Esophagus mucosa (tissue), 1 donor: ENCODE measurements around the gene GUCY2C. TPM values are rescaled to one million over a fixed set of nuclear protein-coding genes. Genes with fewer than 3 reads are reported as not detected.

Experiments used
- ATAC-seq: fragments of 200-7000 bp; cut with Tn5 transposase; one replicate; pipeline ENCODE4 v1.9.1; 2020
- total RNA-seq: library from RNA; stranded (reverse); gene quantifications from one replicate; pipeline ENCODE4 v1.2.4, GENCODE V29; 2023
- donor health status: DM: yes; HTN: yes; CAD: no.

GUCY2C gene
- total RNA-seq, 1 donor from 2014 or later = 0.20 TPM

DNA sequence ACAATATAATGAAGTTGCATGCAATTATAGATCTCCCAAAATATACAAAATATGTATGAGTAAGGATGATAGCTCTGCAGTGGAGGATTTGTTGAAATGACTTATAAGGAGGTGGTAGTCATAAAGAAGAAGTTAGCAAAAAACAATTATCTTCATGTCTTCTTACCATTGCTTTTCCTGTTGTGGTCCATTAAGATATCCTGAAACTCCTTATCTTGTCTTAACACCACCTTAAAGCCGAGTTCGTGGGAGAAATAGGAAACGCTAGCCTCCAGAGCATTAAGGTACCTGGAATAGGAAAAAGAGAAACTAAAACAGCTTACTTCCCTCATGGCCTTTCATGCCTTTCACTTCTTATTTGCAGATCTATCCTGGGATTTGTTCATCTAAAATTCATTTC is 15.2 kb downstream of the GUCY2C start:
- ATAC-seq = no peak

DNA sequence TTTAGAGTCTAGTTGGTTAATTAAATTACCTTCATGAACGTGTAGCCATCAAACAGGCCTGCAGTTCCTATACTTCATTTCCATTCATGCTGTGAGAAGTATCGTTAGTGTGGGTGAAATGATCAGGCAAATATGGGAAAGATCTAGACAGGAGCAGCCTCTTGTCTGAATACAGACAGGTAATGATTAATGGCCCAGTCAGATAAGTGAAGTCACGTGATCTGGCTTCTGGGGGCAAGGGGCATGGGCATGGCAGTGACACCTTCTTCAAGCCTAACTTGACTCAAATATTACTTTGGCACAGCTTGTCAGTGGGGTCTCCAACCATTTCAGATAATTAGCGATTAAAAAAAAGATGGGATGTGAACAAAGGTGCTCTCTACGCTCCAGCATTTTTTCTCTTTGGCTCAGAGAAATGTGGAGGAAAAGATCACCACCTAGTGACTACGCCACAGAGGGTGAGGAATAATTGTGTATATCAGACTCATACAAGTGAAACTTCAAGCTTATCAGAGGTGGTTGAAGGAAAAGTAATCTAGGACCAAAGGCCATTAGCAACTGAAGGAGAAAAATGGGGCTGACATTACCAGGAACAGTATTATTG is 17.8 kb downstream of the GUCY2C start:
- no peak for ATAC-seq

DNA sequence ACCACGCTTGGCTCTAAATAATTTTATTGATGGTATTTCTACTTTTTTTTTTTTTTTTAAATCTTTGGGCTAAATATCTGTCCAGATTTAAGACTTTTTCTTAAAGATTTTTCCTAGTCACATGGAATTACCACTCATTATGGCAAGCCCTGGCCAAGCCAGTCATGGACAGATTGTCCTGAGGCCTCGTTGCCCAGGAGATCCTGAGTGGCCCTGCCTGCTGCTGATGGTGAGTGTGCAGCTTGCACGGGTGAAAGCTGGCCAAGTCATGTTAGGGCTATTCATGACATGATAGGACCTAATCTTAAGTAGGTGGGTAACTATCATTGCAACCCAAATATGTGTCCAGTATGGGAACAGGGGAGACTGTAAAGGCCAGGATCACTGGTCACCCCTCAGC is 27.8 kb downstream of the GUCY2C start:
- ATAC-seq = no peak

DNA sequence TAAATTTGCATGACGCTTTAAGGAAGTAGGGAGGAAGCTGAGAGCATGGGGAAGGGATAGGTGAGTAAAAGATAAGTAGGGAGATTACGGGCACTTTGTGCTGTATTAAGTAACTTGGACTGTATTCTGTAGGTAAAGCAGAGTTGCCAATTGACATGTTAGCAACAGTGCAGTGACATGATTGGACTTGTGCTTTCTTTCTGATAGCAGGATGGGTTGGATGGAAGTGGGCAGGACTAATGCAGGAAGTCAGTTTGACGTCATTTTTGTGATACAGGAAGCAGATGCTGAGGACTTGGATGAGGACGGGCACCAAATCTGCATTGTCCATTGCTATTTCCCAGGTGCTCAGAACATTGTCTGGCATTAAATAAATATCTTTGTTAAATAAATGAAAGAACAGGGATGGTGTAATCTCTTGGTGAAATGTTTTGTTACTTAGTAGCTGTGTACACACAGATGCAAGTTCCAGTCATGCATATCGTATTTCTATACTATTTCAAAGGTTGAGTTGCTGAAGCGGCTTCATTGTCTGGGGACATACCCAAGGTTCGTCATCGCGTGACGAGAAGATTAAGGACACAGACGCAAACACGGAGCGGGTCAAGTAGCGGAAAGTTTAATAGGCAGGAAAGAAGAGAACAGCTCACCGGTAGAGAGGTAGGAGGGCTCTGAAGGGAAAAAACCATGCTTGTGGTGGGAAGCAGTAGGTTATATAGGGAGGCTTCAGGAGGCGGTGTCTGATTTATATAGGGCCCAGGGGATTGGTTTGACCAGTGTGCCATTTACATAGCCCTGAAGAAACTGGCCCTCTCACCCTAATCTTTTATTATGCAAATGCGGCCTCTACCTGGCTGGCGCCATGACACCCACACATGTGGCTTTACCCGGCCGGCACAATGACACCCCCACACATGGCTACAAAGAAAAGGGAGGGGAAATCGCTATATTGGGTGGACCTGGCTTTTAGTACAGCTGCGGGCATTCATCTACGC is 30.7 kb downstream of the GUCY2C start:
- ATAC-seq = peak; percentile 80

DNA sequence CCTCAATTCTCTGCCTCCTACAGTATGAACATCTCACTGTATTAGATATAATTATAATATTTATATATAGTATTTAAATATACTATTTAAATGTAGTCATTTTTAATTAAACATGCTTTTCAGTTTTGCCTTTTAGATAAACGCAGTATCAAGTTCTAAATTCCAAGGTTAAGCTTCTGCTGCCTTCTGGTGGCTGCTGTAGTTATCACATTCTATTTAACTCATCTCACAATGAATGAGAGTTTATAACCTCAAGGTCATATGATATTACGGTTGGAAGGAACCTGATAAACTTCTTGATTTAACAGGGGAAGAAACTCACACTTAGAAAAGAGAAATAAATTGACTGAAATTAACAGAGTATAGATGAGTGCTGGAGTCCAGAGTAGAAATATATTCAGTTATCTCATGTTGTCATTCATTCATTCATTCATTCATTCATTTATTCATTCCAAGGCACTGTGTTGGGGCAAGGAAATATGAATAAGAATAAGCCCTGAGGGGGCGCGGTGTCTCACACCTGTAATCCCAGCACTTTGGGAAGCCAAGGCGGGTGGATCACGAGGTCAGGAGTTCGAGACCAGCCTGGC is 31.9 kb downstream of the GUCY2C start:
- peak; percentile 79 for ATAC-seq

DNA sequence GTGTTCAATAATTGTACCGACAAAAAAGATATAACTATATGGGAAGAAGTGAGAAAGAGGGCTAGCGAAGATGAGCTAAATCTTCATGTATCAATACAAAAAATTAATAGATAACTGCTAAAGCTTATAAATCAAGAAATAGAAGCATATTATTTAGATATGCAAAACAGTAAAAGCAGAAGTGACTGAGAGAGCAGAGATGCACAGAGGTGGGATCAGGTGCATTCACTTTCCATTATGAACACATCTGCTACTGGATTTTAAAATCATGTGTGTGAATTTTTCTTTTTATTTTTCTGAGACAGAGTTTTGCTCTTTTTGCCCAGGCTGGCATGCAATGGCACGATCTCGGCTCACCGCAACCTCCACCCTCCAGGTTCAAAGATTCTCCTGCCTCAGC is 33.4 kb downstream of the GUCY2C start:
- no peak for ATAC-seq

DNA sequence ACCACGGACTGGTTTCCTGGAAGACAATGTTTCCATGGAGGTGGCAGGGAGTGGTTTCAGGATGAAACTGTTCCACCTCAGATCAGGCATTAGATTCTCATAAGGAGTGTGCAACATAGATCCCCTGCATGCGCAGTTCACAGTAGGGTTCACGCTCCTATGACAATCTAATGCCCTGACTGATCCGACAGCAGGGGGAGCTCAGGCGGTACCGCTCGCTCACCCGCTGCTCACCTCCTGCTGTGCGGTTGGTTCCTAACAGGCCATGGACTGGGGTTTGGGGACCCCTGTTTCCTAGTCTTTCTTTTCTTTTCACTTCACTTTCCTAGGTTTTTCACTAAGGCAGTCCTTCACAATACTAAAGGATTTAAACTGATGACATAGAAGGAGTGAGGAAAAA is 39.6 kb downstream of the GUCY2C start:
- no peak for ATAC-seq

DNA sequence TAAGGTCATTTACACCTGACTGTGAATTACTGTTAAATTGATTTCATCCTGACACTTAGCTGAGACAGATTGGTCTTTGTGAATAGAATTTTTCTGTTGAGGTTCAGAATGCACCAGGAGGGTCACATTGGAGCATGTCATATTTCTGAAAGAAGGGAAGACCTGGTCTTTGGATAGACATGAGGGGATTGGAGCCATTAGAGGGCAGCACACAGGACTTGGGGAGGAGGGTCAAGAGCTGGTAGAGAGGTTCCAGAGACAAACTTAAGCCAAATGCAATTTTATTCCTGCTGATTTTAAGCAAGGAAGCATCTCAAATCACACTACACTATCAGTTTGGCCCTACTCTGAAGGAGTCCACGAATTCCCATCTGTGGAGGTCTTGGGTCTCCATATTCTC is 41.1 kb downstream of the GUCY2C start:
- no peak for ATAC-seq

DNA sequence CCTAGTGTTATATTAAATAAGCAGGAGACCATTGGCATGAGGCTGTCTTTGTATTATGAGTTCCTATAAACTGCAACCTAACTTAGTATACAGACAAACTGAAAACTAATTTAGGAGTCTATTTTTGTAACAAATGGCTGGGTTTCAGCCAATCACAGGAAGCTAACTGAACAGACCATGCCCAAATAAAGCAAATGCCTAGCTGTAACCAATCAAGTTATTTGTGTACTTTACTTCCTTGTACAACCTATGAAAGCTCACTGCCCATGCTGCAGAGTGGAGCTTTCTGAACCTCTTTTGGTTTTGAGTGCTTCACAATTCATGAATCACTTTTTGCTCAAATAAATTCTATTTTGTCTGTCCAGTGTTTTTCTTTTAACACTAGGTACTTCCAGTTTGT is 41.6 kb downstream of the GUCY2C start:
- ATAC-seq = no peak

DNA sequence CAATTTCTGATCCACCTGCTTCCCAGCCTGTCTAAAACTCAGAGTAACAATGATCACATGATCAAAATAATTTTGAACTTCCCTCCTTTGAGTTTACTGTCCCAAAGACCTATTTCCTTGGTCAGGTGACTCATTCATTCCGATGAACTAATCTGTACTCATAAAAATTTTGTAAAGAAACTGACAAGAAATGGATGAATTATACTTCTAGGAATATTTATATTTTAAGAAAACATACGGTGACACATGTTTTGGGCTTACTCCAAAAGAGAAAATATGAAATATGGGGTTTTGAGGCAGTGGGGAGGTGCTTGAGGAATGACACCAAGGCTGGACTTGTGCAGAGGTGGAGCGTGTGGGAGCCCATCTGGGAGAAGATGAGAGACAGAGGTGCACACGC is 42.0 kb downstream of the GUCY2C start:
- no peak for ATAC-seq

DNA sequence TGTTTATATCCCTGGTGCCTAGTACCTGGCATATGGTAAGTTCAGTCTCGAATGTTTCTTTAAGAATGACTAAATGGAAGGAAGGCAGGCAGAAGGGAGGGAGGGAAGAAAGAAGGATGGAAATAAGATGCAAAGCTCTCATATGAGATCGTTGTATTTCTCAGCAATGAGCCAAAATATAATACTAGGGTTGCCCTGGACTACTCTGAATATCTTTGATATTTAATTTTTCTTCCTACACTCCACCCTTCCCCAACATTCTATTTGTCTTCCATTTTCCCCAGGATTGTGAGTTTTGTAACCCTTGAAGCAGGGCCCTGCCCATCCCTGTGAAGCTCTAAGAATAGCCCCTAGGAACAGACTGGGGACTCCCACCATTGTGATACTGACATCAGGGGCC is 43.9 kb downstream of the GUCY2C start:
- ATAC-seq = no peak

DNA sequence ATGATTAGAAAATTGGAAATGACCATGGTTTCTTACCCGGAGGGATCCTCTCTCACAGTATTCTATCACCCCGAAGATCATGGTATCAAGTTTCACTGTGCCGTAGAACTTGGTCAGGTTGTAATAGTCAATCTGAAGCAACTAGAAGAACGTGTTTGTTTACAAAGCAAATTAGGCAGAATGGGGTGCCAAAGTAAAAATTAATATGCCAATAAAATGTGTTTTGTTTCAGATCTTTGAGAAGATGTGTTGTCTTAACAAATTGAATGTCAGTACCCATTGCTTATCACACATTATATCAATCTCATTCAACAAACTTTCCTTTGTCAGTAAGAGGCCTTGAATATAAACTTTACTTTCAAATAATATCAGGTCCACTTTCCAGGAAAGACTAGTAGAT is 45.0 kb downstream of the GUCY2C start:
- no peak for ATAC-seq

DNA sequence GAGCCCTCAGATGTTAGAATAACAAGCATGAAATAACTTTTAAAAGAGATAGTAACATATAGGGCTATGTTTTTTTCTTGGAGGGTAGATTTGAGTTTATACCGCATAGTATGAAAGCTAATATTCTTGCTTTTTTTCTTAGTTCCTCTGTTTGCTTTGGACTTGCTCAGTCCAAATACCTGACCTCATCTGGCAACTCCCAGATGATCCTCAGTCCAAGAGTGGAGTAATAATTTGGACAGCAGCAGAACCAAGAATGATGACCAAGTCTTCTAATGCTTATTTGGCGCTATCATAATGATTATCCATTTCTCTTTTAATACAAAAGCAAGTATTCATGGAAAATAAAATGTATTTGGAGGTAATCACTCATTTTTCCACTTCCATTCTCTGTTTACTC is 45.6 kb downstream of the GUCY2C start:
- ATAC-seq = no peak

DNA sequence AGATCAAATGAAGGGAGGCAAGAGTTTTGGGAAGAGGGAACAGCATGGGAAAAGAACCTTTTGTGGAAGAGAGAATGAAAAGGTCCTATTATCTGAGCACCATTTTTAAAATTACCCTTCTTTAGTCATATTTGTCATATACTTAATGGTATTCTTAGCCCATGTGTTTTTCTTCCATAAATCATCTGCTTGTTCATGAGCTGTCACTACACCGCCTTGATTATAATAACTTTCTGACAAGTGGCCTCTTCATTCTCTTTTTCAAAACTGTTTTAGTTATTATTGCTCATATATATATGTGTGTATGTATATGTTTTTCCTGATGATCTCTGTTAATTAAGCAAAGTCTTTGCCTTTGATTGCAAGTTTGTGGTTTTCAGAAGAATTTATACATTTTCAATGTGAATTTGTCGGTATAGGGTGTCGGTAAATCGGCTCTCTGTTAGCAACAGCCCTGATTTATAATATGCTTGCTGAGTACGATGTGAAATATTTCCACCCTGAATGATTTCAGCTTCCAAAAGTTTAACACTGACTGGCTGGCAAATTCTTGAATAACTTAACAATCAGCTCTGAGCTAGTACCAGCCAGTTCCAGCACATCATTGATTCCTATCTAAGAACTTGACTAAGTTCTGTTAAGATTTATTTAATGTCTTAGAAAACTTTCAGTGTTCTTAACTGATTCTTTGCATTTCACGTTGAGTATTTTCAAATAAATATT is 49.2 kb downstream of the GUCY2C start:
- no peak for ATAC-seq

DNA sequence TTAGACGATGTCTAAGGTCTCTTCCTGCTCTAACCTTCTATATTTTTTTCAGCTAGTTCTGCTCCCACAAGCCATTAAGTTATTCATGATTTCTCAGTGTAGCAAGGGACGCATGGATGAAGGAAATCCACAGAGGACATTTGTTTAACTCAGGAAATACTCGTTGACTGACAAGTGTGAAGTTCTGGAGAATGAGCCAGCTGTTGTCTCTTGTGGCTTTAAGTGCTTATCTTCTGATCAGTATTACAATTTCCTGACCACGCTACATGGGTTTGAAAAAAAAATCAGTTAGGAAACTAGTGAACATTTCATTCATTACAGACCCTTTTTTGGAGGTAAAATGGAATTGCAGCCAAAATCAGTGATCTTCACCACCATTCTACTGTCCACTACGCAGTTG is 53.1 kb downstream of the GUCY2C start:
- no peak for ATAC-seq

DNA sequence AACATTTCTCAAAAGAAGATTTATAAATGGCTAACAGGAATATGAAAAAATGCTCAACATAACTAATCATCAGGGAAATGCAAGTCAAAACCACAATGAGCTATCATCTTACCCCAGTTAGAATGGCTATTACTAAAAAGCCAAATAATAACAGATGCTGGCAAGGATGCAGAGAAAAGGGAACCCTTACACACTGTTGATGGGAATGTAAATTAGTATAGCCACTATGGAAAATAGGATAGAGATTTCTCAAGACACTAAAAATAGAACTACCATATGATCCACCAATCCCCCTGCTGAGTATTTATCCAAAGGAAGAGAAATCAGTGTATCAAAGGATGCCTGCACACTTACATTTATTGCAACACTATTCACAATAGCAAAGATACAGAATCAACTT is 58.3 kb downstream of the GUCY2C start:
- no peak for ATAC-seq

DNA sequence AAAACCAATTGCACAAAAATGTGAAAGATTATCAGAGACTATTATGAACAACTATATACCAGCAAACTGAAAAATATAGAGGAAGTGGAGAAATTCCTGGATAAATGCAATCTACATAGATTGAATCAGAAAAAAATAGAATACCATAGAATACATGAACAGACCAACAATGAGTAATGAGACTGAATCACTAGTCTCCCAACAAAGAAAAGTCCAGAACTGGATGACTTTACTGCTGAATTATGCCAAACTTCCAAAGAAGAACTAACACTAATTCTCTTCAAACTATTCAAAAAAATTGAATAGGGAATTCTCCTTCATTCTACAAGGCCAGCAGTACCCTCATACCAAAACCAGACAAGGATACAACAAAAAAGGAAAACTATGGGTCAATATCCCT is 60.6 kb downstream of the GUCY2C start:
- no peak for ATAC-seq

DNA sequence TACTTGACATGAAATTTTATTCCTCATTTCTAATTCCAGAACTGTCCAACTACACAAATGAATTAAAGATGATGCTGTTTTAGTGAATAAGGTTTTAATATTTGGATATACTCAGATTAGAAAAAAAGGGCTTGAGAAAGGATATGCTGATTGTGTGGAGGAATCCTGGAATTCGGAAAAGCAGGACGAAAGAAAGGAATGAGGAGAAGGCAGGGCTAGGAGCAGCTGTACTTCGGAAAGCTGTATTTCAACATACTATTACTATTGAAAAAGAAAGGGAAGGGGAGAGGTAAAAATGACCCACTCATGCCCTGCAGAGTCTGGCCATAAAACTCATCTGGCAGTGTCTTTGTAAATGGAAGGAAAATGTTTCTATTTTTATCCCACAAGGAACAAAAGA is 65.6 kb downstream of the GUCY2C start:
- no peak for ATAC-seq

DNA sequence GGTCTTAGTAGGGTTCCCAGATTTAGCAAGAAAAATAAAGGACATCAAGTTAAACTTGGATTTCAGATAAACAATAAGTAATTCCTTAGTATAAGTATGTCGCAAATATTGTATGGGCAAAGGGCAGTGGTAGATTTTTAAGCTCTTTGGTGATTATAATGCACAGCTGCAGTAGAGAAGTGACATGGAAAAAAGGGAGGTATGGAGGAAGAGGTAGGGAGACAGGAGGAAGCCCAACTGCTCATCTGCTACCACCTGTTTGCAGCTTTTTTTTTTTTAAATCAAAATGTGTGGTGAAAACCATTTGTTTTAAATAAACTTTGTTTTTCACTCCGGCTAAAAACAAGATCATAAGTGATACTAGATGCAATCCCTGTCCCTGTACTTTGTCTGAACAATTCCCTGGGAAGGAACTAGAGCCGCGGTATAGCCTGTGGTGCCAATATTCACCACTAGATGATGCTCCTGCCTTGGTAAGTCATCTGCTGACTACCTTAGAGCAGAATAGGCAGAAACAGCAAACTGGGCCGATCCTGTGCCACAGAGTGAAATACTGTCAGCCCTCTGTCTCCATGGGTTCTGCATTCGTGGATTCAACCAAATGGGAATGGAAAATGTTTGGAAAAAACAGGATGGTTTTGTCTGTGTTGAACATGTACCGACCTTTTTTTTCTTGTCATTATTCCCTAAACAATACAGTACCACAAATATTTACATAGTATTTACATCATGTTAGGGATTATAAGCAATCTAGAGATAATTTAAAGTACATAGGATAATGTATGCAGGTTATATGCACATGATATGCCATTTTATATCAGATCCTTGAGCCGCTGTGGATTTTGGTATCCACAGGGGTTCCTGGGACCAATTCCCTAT is 66.3 kb downstream of the GUCY2C start:
- peak; percentile 97 for ATAC-seq

DNA sequence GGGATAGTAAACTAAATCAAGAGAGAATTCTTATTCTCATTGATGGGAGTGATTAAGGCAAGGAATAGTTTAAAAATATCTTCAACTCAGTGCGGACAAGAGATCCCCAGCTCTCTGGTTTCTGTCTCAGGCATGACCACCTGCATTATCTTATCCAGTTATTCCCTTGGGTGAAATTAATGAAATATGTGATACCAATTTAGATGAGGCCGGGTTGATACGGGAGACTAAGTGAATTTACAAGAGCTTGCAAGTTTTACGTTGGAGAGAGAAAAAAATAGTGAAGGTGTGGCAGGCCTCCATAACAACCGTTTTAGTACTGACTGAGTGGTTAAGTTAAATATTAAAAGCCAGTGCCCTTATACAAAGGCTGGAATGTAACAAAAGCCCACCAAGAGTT is 67.6 kb downstream of the GUCY2C start:
- ATAC-seq = no peak

DNA sequence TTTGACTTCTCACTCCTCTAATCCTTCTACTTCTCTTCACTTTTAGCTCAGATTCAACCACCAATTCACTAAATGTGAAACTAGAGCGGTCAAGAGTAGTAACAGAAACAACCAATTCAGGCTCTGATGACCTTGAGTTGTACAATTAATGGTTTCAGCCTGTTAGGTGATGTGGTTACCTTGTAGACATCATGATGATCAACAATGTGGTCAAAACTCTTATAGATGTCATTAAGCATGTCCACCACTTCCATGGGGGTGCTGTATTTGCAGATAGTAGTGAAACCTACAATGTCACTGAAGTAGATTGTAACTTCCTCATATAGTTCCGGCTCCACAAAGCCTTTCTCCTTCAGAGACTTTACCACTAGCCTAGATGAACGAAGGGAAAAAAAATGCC is 74.6 kb downstream of the GUCY2C start:
- no peak for ATAC-seq
